Measurements from ENCODE around the gene NLRP1. TPM values are rescaled to one million over a fixed set of nuclear protein-coding genes. Genes with fewer than 3 reads are reported as not detected.
"Not testable (repeated sequence)": the region's sequence is repeated elsewhere in the genome, so short reads cannot be mapped to it uniquely, and the experiment has no call there.

NLRP1 gene
- total RNA-seq, 4 donors from 2014 or later = 7.6 to 21.8 (median 13.7) TPM

GRCh38 chr17:5581655-5582054 lies 2.7 kb downstream of the NLRP1 start:
- intact Hi-C loops (cut with DNase I; ENCODE audit: low total_unique reads) (no loop called here), in situ Hi-C loops (cut with MboI; ENCODE audit: low pct_ligation_motif_present in 1 of 4, low pct_unique_long_range_greater_than_20kb in 1 of 4, low sequenced_read_pairs in 3 of 4) (loop anchor here in 2 of 4 donors (10.0 to 25.0 kb wide), 3 partner anchors 123 to 853 kb away; partner anchors contain the start of gene AIPL1 (in 1 of the 2))
- H3K9me3 ChIP-seq = no peaks in the 10 kb centered on the region
- H3K36me3 ChIP-seq = no peaks in the 10 kb centered on the region
- H3K27me3 ChIP-seq = no peaks in the 10 kb centered on the region
- WGBS, 2 donors (ENCODE audit: low coverage in 1 of 2) = 66 to 70% methylated on average over 2 to 3 of the region's 3 CpGs
- H3K4me1 ChIP-seq = peaks cover 6 to 28% (median 7%) of the 10 kb centered on the region in 4 donors
- no peak for DNase-seq
- no peak overlapping the region for H3K27ac ChIP-seq
- no peak overlapping the region for H3K4me3 ChIP-seq
- TF ChIP-seq POLR2AphosphoS5 (IDR thresholded peaks at IDR 0.05) = no peak
- no peak for TF ChIP-seq EP300 (IDR thresholded peaks at IDR 0.05; ENCODE audit: low read depth)
- TF ChIP-seq POLR2A (IDR thresholded peaks at IDR 0.05) = no peak
- TF ChIP-seq, protein P1, sequence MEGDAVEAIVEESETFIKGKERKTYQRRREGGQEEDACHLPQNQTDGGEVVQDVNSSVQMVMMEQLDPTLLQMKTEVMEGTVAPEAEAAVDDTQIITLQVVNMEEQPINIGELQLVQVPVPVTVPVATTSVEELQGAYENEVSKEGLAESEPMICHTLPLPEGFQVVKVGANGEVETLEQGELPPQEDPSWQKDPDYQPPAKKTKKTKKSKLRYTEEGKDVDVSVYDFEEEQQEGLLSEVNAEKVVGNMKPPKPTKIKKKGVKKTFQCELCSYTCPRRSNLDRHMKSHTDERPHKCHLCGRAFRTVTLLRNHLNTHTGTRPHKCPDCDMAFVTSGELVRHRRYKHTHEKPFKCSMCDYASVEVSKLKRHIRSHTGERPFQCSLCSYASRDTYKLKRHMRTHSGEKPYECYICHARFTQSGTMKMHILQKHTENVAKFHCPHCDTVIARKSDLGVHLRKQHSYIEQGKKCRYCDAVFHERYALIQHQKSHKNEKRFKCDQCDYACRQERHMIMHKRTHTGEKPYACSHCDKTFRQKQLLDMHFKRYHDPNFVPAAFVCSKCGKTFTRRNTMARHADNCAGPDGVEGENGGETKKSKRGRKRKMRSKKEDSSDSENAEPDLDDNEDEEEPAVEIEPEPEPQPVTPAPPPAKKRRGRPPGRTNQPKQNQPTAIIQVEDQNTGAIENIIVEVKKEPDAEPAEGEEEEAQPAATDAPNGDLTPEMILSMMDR (IDR thresholded peaks at IDR 0.05) = no peak

DNA sequence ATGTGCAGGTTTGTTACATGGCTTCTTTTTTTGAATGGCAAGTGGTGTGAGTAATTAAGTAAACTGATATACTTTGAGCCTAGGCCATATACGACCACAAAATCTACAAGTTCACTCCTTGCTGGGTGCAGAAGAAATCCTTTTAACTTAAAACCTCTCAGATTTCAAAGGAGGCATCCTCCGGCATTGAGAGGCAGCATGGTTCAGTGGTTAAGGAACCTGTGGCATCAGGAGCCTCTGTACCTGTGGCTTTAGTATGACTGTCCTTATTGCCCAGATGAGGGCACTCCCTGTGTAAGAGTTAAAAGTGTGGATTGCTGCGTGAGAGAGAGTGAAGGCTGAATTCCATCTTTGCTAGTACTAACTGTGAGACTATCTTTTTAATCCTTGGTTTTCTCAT lies 3.3 kb downstream of the NLRP1 start:
- DNase-seq = no peak
- intact Hi-C loops (cut with DNase I; ENCODE audit: low total_unique reads) (no loop called here), in situ Hi-C loops (cut with MboI; ENCODE audit: low pct_ligation_motif_present in 1 of 4, low pct_unique_long_range_greater_than_20kb in 1 of 4, low sequenced_read_pairs in 3 of 4) (loop anchor here in 2 of 4 donors (10.0 to 25.0 kb wide), 3 partner anchors 124 to 854 kb away; partner anchors contain the start of gene AIPL1 (in 1 of the 2))
- Histone ChIP-seq H3K27ac (no peak overlapping the region), H3K27me3 (no peaks in the 10 kb centered on the region), H3K4me1 (peaks cover 6 to 23% (median 7%) of the 10 kb centered on the region in 4 donors), H3K9me3 (no peaks in the 10 kb centered on the region), H3K36me3 (no peaks in the 10 kb centered on the region), H3K4me3 (no peak overlapping the region)
- TF ChIP-seq POLR2A (IDR thresholded peaks at IDR 0.05) (no peak), POLR2AphosphoS5 (IDR thresholded peaks at IDR 0.05) (no peak), EP300 (IDR thresholded peaks at IDR 0.05; ENCODE audit: low read depth) (no peak)
- TF ChIP-seq, protein P1 (IDR thresholded peaks at IDR 0.05) = no peak
- 37 to 41% methylated on average over 3 of the region's 3 CpGs for WGBS, 2 donors (ENCODE audit: low coverage in 1 of 2)

DNA sequence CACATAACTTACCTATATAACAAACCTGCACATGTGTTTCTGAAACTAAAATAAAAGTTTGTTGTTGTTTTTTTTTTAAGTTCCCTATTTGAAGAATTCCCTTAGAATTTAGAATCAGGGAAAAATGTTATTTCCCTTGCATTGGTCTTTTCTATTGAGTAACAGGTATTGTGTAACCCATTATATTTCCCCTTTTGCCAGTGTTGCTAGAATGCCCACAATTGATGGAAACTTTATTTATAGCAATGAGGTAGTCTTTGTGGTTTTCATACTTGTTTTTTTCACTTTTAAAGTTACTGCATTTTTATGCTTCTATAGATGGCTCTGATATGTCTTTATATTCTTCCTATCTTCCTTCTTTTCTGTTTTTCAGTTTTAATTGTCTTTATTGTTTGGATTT lies 3.9 kb downstream of the NLRP1 start:
- Histone ChIP-seq H3K4me1 (peaks cover 6 to 22% (median 7%) of the 10 kb centered on the region in 4 donors), H3K4me3 (no peak overlapping the region), H3K36me3 (no peaks in the 10 kb centered on the region), H3K27ac (no peak overlapping the region), H3K9me3 (no peaks in the 10 kb centered on the region), H3K27me3 (no peaks in the 10 kb centered on the region)
- DNase-seq = no peak
- TF ChIP-seq POLR2A (IDR thresholded peaks at IDR 0.05) (no peak), EP300 (IDR thresholded peaks at IDR 0.05; ENCODE audit: low read depth) (no peak), POLR2AphosphoS5 (IDR thresholded peaks at IDR 0.05) (no peak)
- TF ChIP-seq, protein P1 (IDR thresholded peaks at IDR 0.05) = no peak
- intact Hi-C loops (cut with DNase I; ENCODE audit: low total_unique reads) = no loop called here
- in situ Hi-C loops (cut with MboI; ENCODE audit: low pct_ligation_motif_present in 1 of 4, low pct_unique_long_range_greater_than_20kb in 1 of 4, low sequenced_read_pairs in 3 of 4) = loop anchor here in 2 of 4 donors (10.0 to 25.0 kb wide), 3 partner anchors 124 to 854 kb away; partner anchors contain the start of gene AIPL1 (in 1 of the 2)

- DNase-seq; H3K9me3 ChIP-seq; H3K27me3 ChIP-seq; H3K4me3 ChIP-seq; H3K36me3 ChIP-seq; intact Hi-C loops (cut with DNase I; ENCODE audit: low total_unique reads); H3K27ac ChIP-seq: not testable (repeated sequence)
- in situ Hi-C loops (cut with MboI; ENCODE audit: low pct_ligation_motif_present in 1 of 4, low pct_unique_long_range_greater_than_20kb in 1 of 4, low sequenced_read_pairs in 3 of 4) = loop anchor here in 1 of 4 donors (25.0 kb wide), 1 partner anchor 709 kb away; no protein-coding TSS in a partner anchor
- H3K4me1 ChIP-seq = peaks cover 0 to 12% (median 0%) of the 10 kb centered on the region in 4 donors
- WGBS, 2 donors (ENCODE audit: low coverage in 1 of 2) = 83 to 88% methylated on average over 3 to 4 of the region's 4 CpGs
These were observed 5.5 kb downstream of the NLRP1 start for GRCh38 chr17:5578768-5579167.

DNA sequence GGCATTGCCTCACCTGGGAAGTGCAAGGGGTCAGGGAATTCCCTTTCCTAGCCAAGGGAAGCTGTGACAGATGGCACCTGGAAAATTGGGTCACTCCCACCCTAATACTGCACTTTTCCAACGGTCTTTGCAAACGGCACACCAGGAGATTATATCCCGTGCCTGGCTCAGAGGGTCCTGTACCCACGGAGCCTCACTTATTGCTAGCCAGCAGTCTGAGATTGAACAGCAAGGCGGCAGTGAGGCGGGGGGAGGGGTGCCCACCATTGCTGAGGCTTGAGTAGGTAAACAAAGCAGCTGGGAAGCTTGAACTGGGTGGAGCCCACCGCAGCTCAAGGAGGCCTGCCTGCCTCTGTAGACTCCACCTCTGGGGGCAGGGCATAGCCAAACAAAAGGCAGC lies 11.3 kb downstream of the NLRP1 start:
- H3K4me3 ChIP-seq; H3K27me3 ChIP-seq; in situ Hi-C loops (cut with MboI; ENCODE audit: low pct_ligation_motif_present in 1 of 4, low pct_unique_long_range_greater_than_20kb in 1 of 4, low sequenced_read_pairs in 3 of 4); H3K9me3 ChIP-seq; H3K36me3 ChIP-seq; H3K4me1 ChIP-seq; H3K27ac ChIP-seq; intact Hi-C loops (cut with DNase I; ENCODE audit: low total_unique reads); DNase-seq: not testable (repeated sequence)
- WGBS, 2 donors (ENCODE audit: low coverage in 1 of 2) = 67 to 89% methylated on average over 4 to 7 of the region's 7 CpGs
